DMS53 (cell line): ENCODE data around the gene RBMXL3.

ENCODE experiments used
- DNase-seq: peaks from one replicate; lab custom pipeline; 2025; lab: John Stamatoyannopoulos, UW

The RBMXL3 gene

DNA sequence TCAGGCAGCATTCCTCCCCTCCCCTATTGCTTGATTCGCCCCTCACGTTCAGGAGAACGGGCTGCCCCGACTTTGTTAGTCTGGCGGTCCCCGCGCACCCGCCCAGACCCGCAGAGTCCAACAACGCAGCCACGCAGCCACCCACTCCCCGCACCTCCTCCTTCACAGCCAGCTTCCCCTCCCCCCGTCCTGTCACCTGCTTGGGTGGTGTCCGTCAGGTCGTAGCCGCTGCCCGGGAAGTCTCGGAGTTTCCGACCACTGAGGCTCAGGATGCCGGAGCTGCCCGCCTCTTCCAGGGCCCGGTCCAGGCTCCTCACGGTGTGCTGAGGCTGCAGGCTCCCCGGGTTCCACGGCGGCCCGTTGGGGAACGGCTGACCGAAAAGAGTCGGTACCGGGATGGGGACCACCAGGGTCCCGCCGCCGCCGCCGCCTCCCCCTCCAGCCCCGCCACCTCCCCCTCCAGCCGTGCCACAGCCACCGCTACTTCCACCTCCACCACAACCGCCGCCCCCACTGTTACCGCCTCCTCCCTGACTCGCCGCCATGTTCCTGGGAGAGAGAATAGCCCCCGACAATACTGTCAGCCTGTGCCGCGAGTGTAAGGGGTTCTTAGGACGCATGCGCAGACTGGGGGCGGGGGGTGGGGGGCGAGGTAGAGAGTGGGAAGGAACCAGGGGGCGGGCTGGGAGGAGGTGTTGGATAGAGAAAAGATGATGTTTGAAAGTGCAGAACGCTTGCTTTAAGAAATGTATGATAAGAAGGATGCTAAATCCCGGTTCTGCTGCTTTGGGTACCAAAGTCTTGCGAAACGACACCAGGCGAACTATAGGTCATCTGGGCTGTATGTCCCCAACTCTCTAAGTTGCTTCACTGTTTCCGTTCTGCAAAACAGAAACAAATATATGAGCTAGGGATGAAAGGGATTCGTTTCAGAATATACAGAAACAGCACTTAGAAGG lies 44.6 kb downstream of the RBMXL3 start, which contains the start of gene LRCH2:
LRCH2 (minus strand) TSS at position 600 of the 959 bp plus-strand sequence; CDS start at position 545, 55 bp downstream.
- DNase-seq, result peak; percentile 39

DNA sequence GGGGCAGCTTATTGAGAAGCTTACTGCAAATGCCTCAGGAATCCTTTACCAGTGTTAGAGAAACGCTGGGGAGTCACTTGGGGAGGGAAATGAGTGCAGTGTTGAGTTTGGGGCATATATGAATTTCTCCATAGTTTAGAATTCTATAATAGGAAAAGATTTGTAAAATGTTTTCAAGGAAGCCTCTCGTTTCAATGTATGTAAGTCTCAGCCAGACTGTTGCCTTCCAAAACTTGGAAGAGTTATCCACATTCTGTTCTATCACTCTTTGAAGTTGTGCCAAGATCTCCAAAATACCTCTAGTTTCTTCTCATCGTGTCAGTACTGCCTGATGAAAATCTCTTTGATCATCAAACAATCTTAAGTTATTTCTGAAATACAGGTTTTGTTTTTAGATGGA lies 45.3 kb downstream of the RBMXL3 start:
- no peak for DNase-seq

DNA sequence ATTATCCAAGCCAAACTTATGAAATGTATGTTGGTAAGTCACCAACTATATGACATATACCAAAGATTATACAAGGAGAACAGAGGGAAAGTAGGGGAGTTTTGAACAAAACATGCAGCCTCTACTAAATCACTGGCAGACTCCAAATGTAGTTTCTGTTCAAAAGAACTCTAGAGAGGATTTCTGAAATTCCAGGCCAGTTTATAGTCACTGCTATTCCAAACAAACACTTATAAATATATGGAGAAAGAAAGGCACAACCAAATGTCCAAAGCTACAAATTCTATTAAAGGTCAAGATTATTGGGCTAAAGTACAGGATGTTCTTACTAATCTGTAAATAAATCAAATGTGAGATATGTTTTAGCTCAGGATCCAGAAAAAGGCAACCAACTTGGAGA lies 47.4 kb downstream of the RBMXL3 start:
- no peak for DNase-seq

- DNase-seq, result no peak
Measured at GRCh38 chrX:115237056-115237455, 47.8 kb downstream of the RBMXL3 start.
